Endothelial cell of umbilical vein (primary cell): ENCODE data around the gene POU2F3. TPM values are rescaled to one million over a fixed set of nuclear protein-coding genes. Genes with fewer than 3 reads are reported as not detected.

ENCODE experiments used
- BruUV-seq: library from RNA; stranded (reverse); fragments of 400-500 nt; replicated peaks from 2 replicates; lab custom pipeline; 2021; lab: Mats Ljungman, UMichigan
- CTCF ChIA-PET: fragments of 300-600, 350-600 bp; sonication (Branson Sonifier 250); formaldehyde crosslinking; loops from one replicate; lab custom pipeline; 2021; ENCODE audit warnings: antibody characterized with exemption, inconsistent platforms; lab: Charles Lee
- POLR2A ChIA-PET: fragments of 300-600, 350-600 bp; sonication (Branson Sonifier 250); formaldehyde crosslinking; loops from one replicate; lab custom pipeline; 2021; ENCODE audit warnings: antibody characterized with exemption, inconsistent platforms; lab: Charles Lee
- DNase-seq: peaks from one replicate; pipeline ENCODE4 v3.0.0-alpha.2; 2011; ENCODE audit warnings: low read depth, low spot score
- FAIRE-seq: peaks from 2 replicates; lab custom pipeline; 2011; peaks lifted over from hg19 to GRCh38; lab: Jason Lieb, UNC
- H2AFZ ChIP-seq: 2 replicates; pipeline ENCODE4 v1.6.0; 2012; ENCODE audit warnings: low read depth, low read length, control low read depth, inconsistent platforms
- H3K27ac ChIP-seq: 2 replicates; pipeline ENCODE4 v1.5.1; 2011; ENCODE audit warnings: low read depth, mild to moderate bottlenecking, control low read depth, low read length, moderate library complexity; ENCODE audit not compliant: insufficient read depth
- H3K27me3 ChIP-seq, 2 experiments: 2 replicates each; pipeline versions ENCODE4 v1.6.0 to v1.6.1; 2011; ENCODE audit warnings: low read length in 2 of 2, mixed read lengths in 1 of 2; ENCODE audit not compliant: control insufficient read depth in 2 of 2, insufficient read depth in 2 of 2
- H3K36me3 ChIP-seq, 2 experiments: 2 replicates in 1 of 2; 3 replicates in 1 of 2; pipeline ENCODE4 v1.5.1; 2011; ENCODE audit warnings: low read length in 2 of 2, mild to moderate bottlenecking in 1 of 2, moderate library complexity in 1 of 2; ENCODE audit not compliant: control insufficient read depth in 2 of 2, insufficient read depth in 2 of 2; ENCODE audit errors: extremely low read depth in 1 of 2
- H3K4me1 ChIP-seq: 3 replicates; pipeline ENCODE4 v1.5.1; 2011; ENCODE audit warnings: mild to moderate bottlenecking, low read length; ENCODE audit not compliant: control insufficient read depth, insufficient read depth; ENCODE audit errors: extremely low read depth
- H3K4me2 ChIP-seq: 2 replicates; pipeline ENCODE4 v1.6.1; 2011; ENCODE audit warnings: low read length, control low read depth, mixed read lengths; ENCODE audit not compliant: insufficient read depth
- H3K4me3 ChIP-seq, 3 experiments: fragments of 200-600 bp in 1 of 3; sonication (generic), shearing (Covaris generic) in 1 of 3; replicated peaks in 1 of 3; 2 replicates each; pipeline ENCODE4 v1.5.1; 2011 to 2016; ENCODE audit warnings: control low read depth in 3 of 3, low read length in 3 of 3, mild to moderate bottlenecking in 2 of 3, inconsistent platforms in 1 of 3, low read depth in 1 of 3, moderate library complexity in 1 of 3; ENCODE audit not compliant: insufficient read depth in 1 of 3
- H3K79me2 ChIP-seq: 2 replicates; pipeline ENCODE4 v1.6.0; 2012; ENCODE audit warnings: low read length, inconsistent platforms; ENCODE audit not compliant: control insufficient read depth, insufficient read depth
- H3K9ac ChIP-seq: replicated peaks from 2 replicates; pipeline ENCODE3; 2011; ENCODE audit warnings: low read length, control low read depth; ENCODE audit not compliant: insufficient read depth; ENCODE audit errors: extremely low read depth
- H3K9me1 ChIP-seq: replicated peaks from 3 replicates; pipeline ENCODE4 v1.6.0; 2011; ENCODE audit warnings: mild to moderate bottlenecking, low read length; ENCODE audit not compliant: control insufficient read depth, insufficient read depth; ENCODE audit errors: extremely low read depth
- H3K9me3 ChIP-seq: replicated peaks from 2 replicates; pipeline ENCODE4 v1.5.1; 2012; ENCODE audit warnings: low read length, inconsistent platforms; ENCODE audit not compliant: control insufficient read depth, insufficient read depth
- H4K20me1 ChIP-seq: replicated peaks from 2 replicates; pipeline ENCODE3; 2011; ENCODE audit warnings: mild to moderate bottlenecking, low read length; ENCODE audit not compliant: control insufficient read depth, insufficient read depth; ENCODE audit errors: extremely low read depth
- CTCF ChIP-seq, 2 donors: IDR thresholded peaks; 1 replicate in 1 of 2; 2 replicates in 1 of 2; pipeline ENCODE4 v1.5.1; 2011; ENCODE audit warnings: low read length in 2 of 2, mild to moderate bottlenecking in 2 of 2, moderate library complexity in 2 of 2, control low read depth in 1 of 2, inconsistent platforms in 1 of 2, low read depth in 1 of 2; ENCODE audit not compliant: insufficient read depth in 1 of 2; ENCODE audit errors: extremely low read depth in 1 of 2
- EZH2 ChIP-seq: IDR thresholded peaks from 2 replicates; pipeline ENCODE4 v1.6.1; 2012; ENCODE audit warnings: borderline replicate concordance, low read depth, mild to moderate bottlenecking, moderate library complexity, low read length, inconsistent platforms; ENCODE audit not compliant: severe bottlenecking
- FOS ChIP-seq: IDR thresholded peaks from 2 replicates; pipeline ENCODE4 v1.6.1; 2011; ENCODE audit warnings: mild to moderate bottlenecking, low read length, moderate library complexity, borderline replicate concordance; ENCODE audit not compliant: insufficient read depth
- GATA2 ChIP-seq: IDR thresholded peaks from 2 replicates; pipeline ENCODE4 v1.7.0; 2011; ENCODE audit warnings: low read depth, mild to moderate bottlenecking, moderate library complexity, mixed read lengths, low read length; ENCODE audit not compliant: insufficient read length, insufficient read depth
- JUN ChIP-seq: IDR thresholded peaks from 2 replicates; pipeline ENCODE4 v1.6.1; 2011; ENCODE audit warnings: borderline replicate concordance, low read depth; ENCODE audit not compliant: insufficient read length, insufficient read depth
- MAX ChIP-seq: IDR thresholded peaks from 2 replicates; pipeline ENCODE4 v1.6.1; 2011; ENCODE audit not compliant: insufficient read depth, insufficient read length
- MYC ChIP-seq: IDR thresholded peaks from one replicate; pipeline ENCODE4 v1.6.1; 2011; ENCODE audit warnings: mild to moderate bottlenecking, low read depth, low read length
- POLR2A ChIP-seq: IDR thresholded peaks from 2 replicates; pipeline ENCODE4 v1.6.1; 2012; ENCODE audit warnings: low read depth, mild to moderate bottlenecking, control low read depth, low read length
- POLR2AphosphoS5 ChIP-seq: IDR thresholded peaks from 2 replicates; pipeline ENCODE4 v1.6.1; 2012; ENCODE audit warnings: low read depth, mild to moderate bottlenecking, control low read depth, low read length, moderate library complexity; ENCODE audit not compliant: insufficient read depth
- dilution Hi-C: fragments of 300-500 bp; cut with MboI; formaldehyde crosslinking; loops from one replicate; pipeline ENCODE4 v1.15.0; 2019; ENCODE audit warnings: low sequenced_read_pairs; ENCODE audit not compliant: extremely low pct_ligation_motif_present
- intact Hi-C: fragments of 100-400 bp; cut with micrococcal nuclease; formaldehyde crosslinking; loops from one replicate; pipeline ENCODE4 v1.10.0; 2022
- polyA plus RNA-seq, 4 experiments: library from polyadenylated mRNA; depleted of rRNA in 3 of 4; stranded (reverse) in 3 of 4; unstranded in 1 of 4; fragments of >200 nt; gene quantifications; 2 replicates each; pipeline versions ENCODE4 v1.2.1 to v1.2.3, GENCODE V29; 2011 to 2012; ENCODE audit warnings: missing spikeins in 1 of 4
- total RNA-seq: library from RNA; stranded (reverse); gene quantifications from 2 replicates; pipeline ENCODE4 v1.2.3, GENCODE V29; 2021

POU2F3 gene
- total and polyA plus RNA-seq, 2 donors (not counting 3 experiments of a cell fraction or from before 2014, with no cell fraction given): 0.06 TPM; not detected in 1

DNA sequence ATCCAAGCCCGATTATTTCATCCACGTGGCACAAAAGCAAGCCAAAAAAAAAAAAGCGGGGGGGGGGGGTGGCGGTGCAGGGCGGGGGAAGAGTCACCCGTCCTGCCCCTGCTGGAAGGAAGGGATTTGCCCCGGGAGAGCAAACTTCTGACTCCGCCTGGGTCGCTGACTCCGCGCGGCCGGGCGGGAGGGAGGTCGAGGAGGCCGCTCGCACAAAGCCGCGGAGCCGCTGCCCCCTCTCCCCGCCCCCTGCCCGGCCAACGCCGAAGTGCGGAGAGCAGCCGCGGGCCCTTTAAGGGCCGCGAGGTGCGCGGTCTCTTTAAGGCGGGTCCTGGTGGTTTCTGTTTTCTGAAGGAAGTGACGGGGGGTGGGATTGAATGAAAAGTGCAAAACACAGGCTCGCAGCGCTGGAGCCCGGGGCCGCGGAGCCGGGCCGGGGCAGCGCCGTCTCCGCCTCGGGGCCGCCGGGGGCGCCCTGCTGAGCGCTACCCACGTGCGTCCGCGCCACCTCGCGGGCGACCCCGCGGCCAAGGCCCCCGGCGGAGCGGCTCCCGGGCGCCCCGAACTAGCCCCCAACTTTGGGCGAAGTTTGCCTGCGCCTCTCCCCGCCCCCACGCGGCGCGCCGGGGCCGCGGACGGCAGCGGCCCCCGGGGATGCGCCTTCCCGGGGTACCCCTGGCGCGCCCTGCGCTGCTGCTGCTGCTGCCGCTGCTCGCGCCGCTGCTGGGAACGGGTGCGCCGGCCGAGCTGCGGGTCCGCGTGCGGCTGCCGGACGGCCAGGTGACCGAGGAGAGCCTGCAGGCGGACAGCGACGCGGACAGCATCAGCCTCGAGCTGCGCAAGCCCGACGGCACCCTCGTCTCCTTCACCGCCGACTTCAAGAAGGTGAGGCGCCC lies 29.1 kb upstream of the POU2F3 start, which contains the start of gene OAF:
Gene OAF, plus strand, starts transcription at position 407 of the 896 bp plus-strand sequence. Its CDS starts 248 bp downstream, at position 655.
- H3K27me3 ChIP-seq: no peaks in the 10 kb centered on the region
- intact Hi-C loops: loop anchor here (1.0 to 10.0 kb wide), 6 partner anchors 14 to 856 kb away; partner anchors contain the start of gene NECTIN1
- no peak for TF ChIP-seq MYC
- peak; percentile 86 for TF ChIP-seq POLR2A
- peak; percentile 8 for TF ChIP-seq MAX
- TF ChIP-seq FOS: no peak
- no peak for TF ChIP-seq GATA2
- no peak for TF ChIP-seq JUN
- TF ChIP-seq POLR2AphosphoS5: peak; percentile 72
- no peak for TF ChIP-seq EZH2
- TF ChIP-seq CTCF (IDR thresholded peaks at IDR 0.05; ENCODE audit: extremely low read depth in 1 of 2, insufficient read depth in 1 of 2, low read depth in 1 of 2, low read length in 2 of 2): peak in 1 of 2 donors; percentile 13
- H3K27ac ChIP-seq: peak within 1 kb of the TSS; percentile 47
- H4K20me1 ChIP-seq: no peaks in the 10 kb centered on the region
- H3K9me3 ChIP-seq: no peaks in the 10 kb centered on the region
- H3K9ac ChIP-seq: peak within 1 kb of the TSS; percentile 56
- peaks cover 40% of the 10 kb centered on the region for H3K4me1 ChIP-seq
- peak within 1 kb of the TSS; percentile 77 for H2AFZ ChIP-seq
- peak within 1 kb of the TSS; percentile 67 for H3K4me2 ChIP-seq
- H3K4me3 ChIP-seq: peak within 1 kb of the TSS; percentile 37 to 67 (median 60)
- DNase-seq (peak; percentile 84), FAIRE-seq (peak; percentile 87)
- CTCF ChIA-PET: interaction anchor here (0.7 to 3.4 kb wide), 6 partner anchors 15 to 92 kb away, joined by 3 to 16 read pairs (median 6); no protein-coding TSS in a partner anchor
- no peaks in the 10 kb centered on the region for H3K9me1 ChIP-seq
- dilution Hi-C loops: no loop called here
- POLR2A ChIA-PET: no interaction called here
- no peaks in the 10 kb centered on the region for H3K36me3 ChIP-seq
- peaks cover 9% of the 10 kb centered on the region for H3K79me2 ChIP-seq
- no TSS peak for BruUV-seq
